Liver (tissue), 3 donors: Measurements from ENCODE around the gene WWOX.

Experiments used
- CTCF ChIP-seq: fragments of 150-350 bp; IDR thresholded peaks from 2 replicates; pipeline ENCODE4 v1.5.1; 2017; ENCODE audit warnings: improper control_type of control experiment, low read depth, low read length; ENCODE audit not compliant: missing input control
- EGR1 ChIP-seq, 2 donors: IDR thresholded peaks; 2 replicates each; pipeline ENCODE4 v1.6.1; 2016 to 2018; ENCODE audit warnings: antibody characterized with exemption in 2 of 2, low read depth in 2 of 2
- FOXA2 ChIP-seq: IDR thresholded peaks from 2 replicates; pipeline ENCODE4 v1.6.1; 2016; ENCODE audit warnings: antibody characterized with exemption
- GABPA ChIP-seq, 2 donors: IDR thresholded peaks in 1 of 2; conservative IDR thresholded peaks in 1 of 2; 2 replicates each; pipeline ENCODE4 v1.6.1; 2016; ENCODE audit warnings: antibody characterized with exemption in 2 of 2, mild to moderate bottlenecking in 1 of 2, moderate library complexity in 1 of 2
- HNF4G ChIP-seq: IDR thresholded peaks from 2 replicates; pipeline ENCODE4 v1.6.1; 2016; ENCODE audit warnings: antibody characterized with exemption
- JUND ChIP-seq, 2 donors: IDR thresholded peaks; 2 replicates each; pipeline ENCODE4 v1.6.1; 2016; ENCODE audit warnings: antibody characterized with exemption in 2 of 2
- RAD21 ChIP-seq, 2 donors: IDR thresholded peaks; 2 replicates each; pipeline ENCODE4 v1.6.1; 2016; ENCODE audit warnings: antibody characterized with exemption in 2 of 2, mild to moderate bottlenecking in 2 of 2
- RXRA ChIP-seq, 2 donors: IDR thresholded peaks; 2 replicates each; pipeline ENCODE4 v1.6.1; 2017 to 2018; ENCODE audit warnings: antibody characterized with exemption in 2 of 2, mild to moderate bottlenecking in 1 of 2
- SP1 ChIP-seq: IDR thresholded peaks from 2 replicates; pipeline ENCODE4 v1.6.1; 2018; ENCODE audit warnings: antibody characterized with exemption, mild to moderate bottlenecking
- TAF1 ChIP-seq: conservative IDR thresholded peaks from 2 replicates; pipeline ENCODE4 v1.6.1; 2016; ENCODE audit warnings: antibody characterized with exemption, mild to moderate bottlenecking
- YY1 ChIP-seq: IDR thresholded peaks from 2 replicates; pipeline ENCODE4 v1.6.1; 2016; ENCODE audit warnings: antibody characterized with exemption, mild to moderate bottlenecking
- TF ChIP-seq, protein P1 (sequence below): IDR thresholded peaks from 2 replicates; pipeline ENCODE4 v1.6.1; 2016; ENCODE audit warnings: antibody characterized with exemption
- TF ChIP-seq, protein P2 (sequence below): IDR thresholded peaks from 2 replicates; pipeline ENCODE4 v1.6.1; 2016; ENCODE audit warnings: antibody characterized with exemption, mild to moderate bottlenecking
- donor health status: healthy.
- donor health status: healthy.

GRCh38 chr16:78278056-78278450 is 178.6 kb downstream of the WWOX start:
- TF ChIP-seq RAD21 (IDR thresholded peaks at IDR 0.05): no peak
- TF ChIP-seq CTCF: no peak
- TF ChIP-seq SP1: no peak
- TF ChIP-seq FOXA2: no peak
- TF ChIP-seq, protein P1, sequence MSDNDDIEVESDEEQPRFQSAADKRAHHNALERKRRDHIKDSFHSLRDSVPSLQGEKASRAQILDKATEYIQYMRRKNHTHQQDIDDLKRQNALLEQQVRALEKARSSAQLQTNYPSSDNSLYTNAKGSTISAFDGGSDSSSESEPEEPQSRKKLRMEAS: no peak
- no peak for TF ChIP-seq EGR1 (IDR thresholded peaks at IDR 0.05; ENCODE audit: low read depth in 2 of 2)
- no peak for TF ChIP-seq RXRA (IDR thresholded peaks at IDR 0.05)
- TF ChIP-seq, protein P2, sequence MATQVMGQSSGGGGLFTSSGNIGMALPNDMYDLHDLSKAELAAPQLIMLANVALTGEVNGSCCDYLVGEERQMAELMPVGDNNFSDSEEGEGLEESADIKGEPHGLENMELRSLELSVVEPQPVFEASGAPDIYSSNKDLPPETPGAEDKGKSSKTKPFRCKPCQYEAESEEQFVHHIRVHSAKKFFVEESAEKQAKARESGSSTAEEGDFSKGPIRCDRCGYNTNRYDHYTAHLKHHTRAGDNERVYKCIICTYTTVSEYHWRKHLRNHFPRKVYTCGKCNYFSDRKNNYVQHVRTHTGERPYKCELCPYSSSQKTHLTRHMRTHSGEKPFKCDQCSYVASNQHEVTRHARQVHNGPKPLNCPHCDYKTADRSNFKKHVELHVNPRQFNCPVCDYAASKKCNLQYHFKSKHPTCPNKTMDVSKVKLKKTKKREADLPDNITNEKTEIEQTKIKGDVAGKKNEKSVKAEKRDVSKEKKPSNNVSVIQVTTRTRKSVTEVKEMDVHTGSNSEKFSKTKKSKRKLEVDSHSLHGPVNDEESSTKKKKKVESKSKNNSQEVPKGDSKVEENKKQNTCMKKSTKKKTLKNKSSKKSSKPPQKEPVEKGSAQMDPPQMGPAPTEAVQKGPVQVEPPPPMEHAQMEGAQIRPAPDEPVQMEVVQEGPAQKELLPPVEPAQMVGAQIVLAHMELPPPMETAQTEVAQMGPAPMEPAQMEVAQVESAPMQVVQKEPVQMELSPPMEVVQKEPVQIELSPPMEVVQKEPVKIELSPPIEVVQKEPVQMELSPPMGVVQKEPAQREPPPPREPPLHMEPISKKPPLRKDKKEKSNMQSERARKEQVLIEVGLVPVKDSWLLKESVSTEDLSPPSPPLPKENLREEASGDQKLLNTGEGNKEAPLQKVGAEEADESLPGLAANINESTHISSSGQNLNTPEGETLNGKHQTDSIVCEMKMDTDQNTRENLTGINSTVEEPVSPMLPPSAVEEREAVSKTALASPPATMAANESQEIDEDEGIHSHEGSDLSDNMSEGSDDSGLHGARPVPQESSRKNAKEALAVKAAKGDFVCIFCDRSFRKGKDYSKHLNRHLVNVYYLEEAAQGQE: no peak
- TF ChIP-seq GABPA (IDR thresholded peaks at IDR 0.05 in 1 of 2, conservative IDR thresholded peaks at IDR 0.05 in 1 of 2): no peak
- no peak for TF ChIP-seq HNF4G
- TF ChIP-seq TAF1: no peak
- TF ChIP-seq YY1: no peak
- TF ChIP-seq JUND (IDR thresholded peaks at IDR 0.05): no peak
